ENCODE results near the gene ARHGEF16. TPM values are rescaled to one million over a fixed set of nuclear protein-coding genes. Genes with fewer than 3 reads are reported as not detected.

ARHGEF16 gene
- total and polyA plus RNA-seq, 2 donors (not counting 1 experiment from before 2014, with no cell fraction given) = 0.13 to 0.22 TPM

- Histone ChIP-seq H3K27me3 (replicated peaks in 1 of 4; ENCODE audit: control extremely low read depth in 1 of 4, control insufficient read depth in 3 of 4, insufficient read depth in 4 of 4, low read length in 3 of 4) (peaks cover 0 to 13% (median 0%) of the 10 kb centered on the region in 4 experiments), H3K4me2 (replicated peaks; ENCODE audit: low read depth, low read length, poor library complexity, severe bottlenecking) (no peak overlapping the region), H3K4me3 (ENCODE audit: control extremely low read depth in 1 of 5, extremely low read depth in 1 of 5, insufficient read depth in 1 of 5, low read depth in 2 of 5, low read length in 4 of 5) (no peak overlapping the region), H2AFZ (ENCODE audit: insufficient read depth, low read depth, low read length, poor library complexity, severe bottlenecking) (no peak overlapping the region), H3K36me3 (replicated peaks in 1 of 2; ENCODE audit: control extremely low read depth in 1 of 2, control insufficient read depth in 1 of 2, extremely low read depth in 1 of 2, insufficient read depth in 2 of 2, low read length in 1 of 2) (no peaks in the 10 kb centered on the region), H3K4me1 (ENCODE audit: control insufficient read depth in 2 of 2, insufficient read depth in 2 of 2, low read length in 2 of 2) (peaks cover 4 to 5% of the 10 kb centered on the region in 2 donors), H3K9me3 (ENCODE audit: control extremely low read depth in 1 of 3, control insufficient read depth in 2 of 3, insufficient read depth in 1 of 3, low read length in 2 of 3) (no peaks in the 10 kb centered on the region), H3K9ac (ENCODE audit: low read length) (no peak overlapping the region), H4K20me1 (ENCODE audit: control insufficient read depth, insufficient read depth, low read length, poor library complexity, severe bottlenecking) (no peaks in the 10 kb centered on the region), H3K79me2 (ENCODE audit: control insufficient read depth, insufficient read depth, low read length) (no peaks in the 10 kb centered on the region), H3K27ac (ENCODE audit: low read length in 2 of 2) (no peak overlapping the region)
- WGBS (ENCODE audit: insufficient coverage) = 88% methylated on average over 22 of the region's 24 CpGs
- Mint-ChIP-seq H3K27ac (no peak overlapping the region), H3K27me3 (no peaks in the 10 kb centered on the region), H3K4me3 (no peak overlapping the region), H3K4me1 (no peaks in the 10 kb centered on the region), H3K9me3 (ENCODE audit: insufficient read depth) (no peaks in the 10 kb centered on the region)
- no peak for DNase-seq
- POLR2A ChIA-PET = no interaction called here
- intact Hi-C loops (cut with micrococcal nuclease) = no loop called here
- CTCF ChIA-PET = no interaction called here
- TF ChIP-seq EZH2 (IDR thresholded peaks at IDR 0.05; ENCODE audit: borderline replicate concordance, insufficient read depth, low read depth, low read length, poor library complexity, severe bottlenecking) = no peak
- TF ChIP-seq, protein P1, sequence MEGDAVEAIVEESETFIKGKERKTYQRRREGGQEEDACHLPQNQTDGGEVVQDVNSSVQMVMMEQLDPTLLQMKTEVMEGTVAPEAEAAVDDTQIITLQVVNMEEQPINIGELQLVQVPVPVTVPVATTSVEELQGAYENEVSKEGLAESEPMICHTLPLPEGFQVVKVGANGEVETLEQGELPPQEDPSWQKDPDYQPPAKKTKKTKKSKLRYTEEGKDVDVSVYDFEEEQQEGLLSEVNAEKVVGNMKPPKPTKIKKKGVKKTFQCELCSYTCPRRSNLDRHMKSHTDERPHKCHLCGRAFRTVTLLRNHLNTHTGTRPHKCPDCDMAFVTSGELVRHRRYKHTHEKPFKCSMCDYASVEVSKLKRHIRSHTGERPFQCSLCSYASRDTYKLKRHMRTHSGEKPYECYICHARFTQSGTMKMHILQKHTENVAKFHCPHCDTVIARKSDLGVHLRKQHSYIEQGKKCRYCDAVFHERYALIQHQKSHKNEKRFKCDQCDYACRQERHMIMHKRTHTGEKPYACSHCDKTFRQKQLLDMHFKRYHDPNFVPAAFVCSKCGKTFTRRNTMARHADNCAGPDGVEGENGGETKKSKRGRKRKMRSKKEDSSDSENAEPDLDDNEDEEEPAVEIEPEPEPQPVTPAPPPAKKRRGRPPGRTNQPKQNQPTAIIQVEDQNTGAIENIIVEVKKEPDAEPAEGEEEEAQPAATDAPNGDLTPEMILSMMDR (IDR thresholded peaks at IDR 0.05) = no peak
- ATAC-seq (ENCODE audit: low read depth) = no peak
Observed at GRCh38 chr1:3459051-3459908, 4.8 kb downstream of the ARHGEF16 start.

DNA sequence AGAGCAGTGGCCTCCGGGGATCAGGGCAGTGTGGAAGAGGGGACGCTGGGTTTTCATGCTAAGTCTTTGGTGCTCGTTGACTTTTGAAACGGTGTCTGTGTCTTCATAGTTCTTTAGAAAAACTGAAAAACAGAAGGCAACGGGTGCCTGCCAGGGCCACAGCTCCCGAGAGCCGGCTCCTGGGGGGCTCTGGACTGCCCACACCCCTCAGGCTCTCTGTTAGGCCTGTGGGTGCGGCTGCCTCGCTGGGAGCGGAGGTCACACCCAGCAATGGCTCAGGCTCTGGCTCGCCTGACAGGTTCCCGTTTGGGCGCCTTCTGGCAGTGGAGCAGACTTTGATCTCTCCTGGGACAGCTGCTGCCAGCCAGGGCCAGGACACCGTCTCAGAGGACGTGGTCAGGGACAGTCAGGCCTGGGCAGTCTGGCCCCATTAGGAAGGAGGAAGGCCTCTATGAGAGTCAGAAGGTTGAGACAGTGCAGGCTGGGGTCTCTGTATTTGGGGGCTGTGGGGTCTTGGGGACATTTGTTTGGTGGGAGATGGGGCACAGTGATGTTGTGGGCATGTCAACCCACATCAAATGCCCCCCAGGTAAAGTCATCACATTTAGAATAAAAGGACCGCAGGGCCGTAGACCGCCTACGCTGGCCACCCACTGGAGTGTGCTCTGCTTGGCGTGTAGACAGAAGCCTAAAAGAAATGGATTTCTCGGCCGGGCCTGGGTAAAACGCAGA, 5.6 kb downstream of the ARHGEF16 start:
- intact Hi-C loops (cut with micrococcal nuclease) = no loop called here
- Histone ChIP-seq H3K79me2 (ENCODE audit: control insufficient read depth, insufficient read depth, low read length) (no peaks in the 10 kb centered on the region), H2AFZ (ENCODE audit: insufficient read depth, low read depth, low read length, poor library complexity, severe bottlenecking) (no peak overlapping the region), H3K27me3 (replicated peaks in 1 of 4; ENCODE audit: control extremely low read depth in 1 of 4, control insufficient read depth in 3 of 4, insufficient read depth in 4 of 4, low read length in 3 of 4) (peaks cover 0 to 10% (median 0%) of the 10 kb centered on the region in 4 experiments), H3K27ac (ENCODE audit: low read length in 2 of 2) (no peak overlapping the region), H3K4me1 (ENCODE audit: control insufficient read depth in 2 of 2, insufficient read depth in 2 of 2, low read length in 2 of 2) (peaks cover under 1% of the 10 kb centered on the region in 2 donors), H3K9ac (ENCODE audit: low read length) (no peak overlapping the region), H3K4me3 (ENCODE audit: control extremely low read depth in 1 of 5, extremely low read depth in 1 of 5, insufficient read depth in 1 of 5, low read depth in 2 of 5, low read length in 4 of 5) (no peak overlapping the region), H3K9me3 (ENCODE audit: control extremely low read depth in 1 of 3, control insufficient read depth in 2 of 3, insufficient read depth in 1 of 3, low read length in 2 of 3) (no peaks in the 10 kb centered on the region), H4K20me1 (ENCODE audit: control insufficient read depth, insufficient read depth, low read length, poor library complexity, severe bottlenecking) (no peaks in the 10 kb centered on the region), H3K36me3 (replicated peaks in 1 of 2; ENCODE audit: control extremely low read depth in 1 of 2, control insufficient read depth in 1 of 2, extremely low read depth in 1 of 2, insufficient read depth in 2 of 2, low read length in 1 of 2) (no peaks in the 10 kb centered on the region), H3K4me2 (replicated peaks; ENCODE audit: low read depth, low read length, poor library complexity, severe bottlenecking) (no peak overlapping the region)
- POLR2A ChIA-PET = no interaction called here
- no peak overlapping the region for H3K27ac Mint-ChIP-seq
- 91% methylated on average over 23 of the region's 23 CpGs for WGBS (ENCODE audit: insufficient coverage)
- CTCF ChIA-PET = no interaction called here
- TF ChIP-seq, protein P1 (IDR thresholded peaks at IDR 0.05) = no peak
- TF ChIP-seq EZH2 (IDR thresholded peaks at IDR 0.05; ENCODE audit: borderline replicate concordance, insufficient read depth, low read depth, low read length, poor library complexity, severe bottlenecking) = no peak
- no peaks in the 10 kb centered on the region for H3K27me3 Mint-ChIP-seq
- no peak for DNase-seq
- no peak overlapping the region for H3K4me3 Mint-ChIP-seq
- H3K4me1 Mint-ChIP-seq = no peaks in the 10 kb centered on the region
- no peaks in the 10 kb centered on the region for H3K9me3 Mint-ChIP-seq (ENCODE audit: insufficient read depth)
- no peak for ATAC-seq (ENCODE audit: low read depth)
